MM.1S (cell line): ENCODE results near the gene GTF2I.

Experiments
- EZH2 ChIP-seq: fragments of 300-600 bp; sonication (generic); optimal IDR thresholded peaks from 2 replicates; pipeline ENCODE3; 2017; ENCODE audit warnings: low read depth, mild to moderate bottlenecking, antibody characterized with exemption, low read length, mixed read lengths
- EZH2phosphoT487 ChIP-seq: fragments of 300-600 bp; sonication (generic); IDR thresholded peaks from 2 replicates; pipeline ENCODE4 v1.6.1; 2018; ENCODE audit warnings: antibody characterized with exemption, low read length
- TF ChIP-seq, protein P1 (sequence below): fragments of 300-600 bp; sonication (generic); IDR thresholded peaks from 2 replicates; pipeline ENCODE4 v1.5.1; 2016; ENCODE audit warnings: antibody characterized with exemption, low read length, mixed read lengths

DNA sequence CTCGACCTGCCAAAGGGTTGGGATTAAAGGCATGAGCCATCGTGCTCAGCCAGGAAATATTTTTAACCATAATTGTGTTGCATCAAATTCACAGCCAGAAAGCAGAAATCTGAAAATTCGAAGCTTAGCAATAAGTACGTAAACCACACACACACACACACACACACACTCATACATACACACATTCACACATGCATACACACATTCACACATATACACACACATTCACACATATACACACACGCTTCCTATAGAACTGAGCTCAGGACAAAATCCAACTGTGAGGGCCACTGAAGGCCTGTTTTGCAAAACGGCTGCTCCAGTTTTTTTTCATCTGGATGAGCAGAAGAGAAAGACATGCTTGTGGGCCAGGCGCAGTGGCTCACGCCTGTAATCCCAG lies 25.0 kb upstream of the GTF2I start:
- TF ChIP-seq, protein P1, sequence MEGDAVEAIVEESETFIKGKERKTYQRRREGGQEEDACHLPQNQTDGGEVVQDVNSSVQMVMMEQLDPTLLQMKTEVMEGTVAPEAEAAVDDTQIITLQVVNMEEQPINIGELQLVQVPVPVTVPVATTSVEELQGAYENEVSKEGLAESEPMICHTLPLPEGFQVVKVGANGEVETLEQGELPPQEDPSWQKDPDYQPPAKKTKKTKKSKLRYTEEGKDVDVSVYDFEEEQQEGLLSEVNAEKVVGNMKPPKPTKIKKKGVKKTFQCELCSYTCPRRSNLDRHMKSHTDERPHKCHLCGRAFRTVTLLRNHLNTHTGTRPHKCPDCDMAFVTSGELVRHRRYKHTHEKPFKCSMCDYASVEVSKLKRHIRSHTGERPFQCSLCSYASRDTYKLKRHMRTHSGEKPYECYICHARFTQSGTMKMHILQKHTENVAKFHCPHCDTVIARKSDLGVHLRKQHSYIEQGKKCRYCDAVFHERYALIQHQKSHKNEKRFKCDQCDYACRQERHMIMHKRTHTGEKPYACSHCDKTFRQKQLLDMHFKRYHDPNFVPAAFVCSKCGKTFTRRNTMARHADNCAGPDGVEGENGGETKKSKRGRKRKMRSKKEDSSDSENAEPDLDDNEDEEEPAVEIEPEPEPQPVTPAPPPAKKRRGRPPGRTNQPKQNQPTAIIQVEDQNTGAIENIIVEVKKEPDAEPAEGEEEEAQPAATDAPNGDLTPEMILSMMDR, result no peak
- TF ChIP-seq EZH2phosphoT487 (no peak), EZH2 (no peak)
